Colonic mucosa (tissue), 4 donors: ENCODE results near the gene ADCY10. TPM values are rescaled to one million over a fixed set of nuclear protein-coding genes. Genes with fewer than 3 reads are reported as not detected.
"Not testable (repeated sequence)": the region's sequence is repeated elsewhere in the genome, so short reads cannot be mapped to it uniquely, and the experiment has no call there.

Source experiments
- DNase-seq: peaks from one replicate; pipeline ENCODE4 v3.0.0-alpha.2; 2020
- H3K27ac ChIP-seq: fragments of 200-600 bp; one replicate; pipeline ENCODE4 v1.8.0; 2021
- H3K27me3 ChIP-seq: fragments of 200-600 bp; one replicate; pipeline ENCODE4 v1.8.0; 2021
- H3K36me3 ChIP-seq: fragments of 200-600 bp; one replicate; pipeline ENCODE4 v1.8.0; 2021
- H3K4me1 ChIP-seq: fragments of 200-600 bp; one replicate; pipeline ENCODE4 v1.8.0; 2021; ENCODE audit warnings: mild to moderate bottlenecking
- H3K4me3 ChIP-seq: fragments of 200-600 bp; one replicate; pipeline ENCODE4 v1.8.0; 2021
- H3K9ac ChIP-seq, 2 donors: one replicate each; pipeline ENCODE4 v1.7.0; 2013; ENCODE audit warnings: control low read depth in 2 of 2, low read depth in 2 of 2, low read length in 2 of 2
- H3K9me3 ChIP-seq: fragments of 200-600 bp; one replicate; pipeline ENCODE4 v1.8.0; 2021
- intact Hi-C: fragments of 100-400 bp; cut with DNase I; formaldehyde crosslinking; loops from one replicate; pipeline ENCODE4 v1.14.1; 2022
- total RNA-seq, 2 donors: library from RNA; stranded (reverse); fragmentation: NEBNext Ultra II Directional in 1 of 2; extraction: Animal tissue kit (Norgen Biotek cat#: 25700) in 1 of 2; gene quantifications; one replicate each; pipeline ENCODE4 v1.2.1, GENCODE V29; 2021
- TF ChIP-seq, protein P1 (sequence below): fragments of 200-600 bp; IDR thresholded peaks from one replicate; pipeline ENCODE4 v1.8.0; 2022; ENCODE audit warnings: antibody characterized with exemption, mild to moderate bottlenecking
- donor health status: healthy.
- donor health status: DM: no; HTN: no; CAD: no.
- donor health status: DM: no; HTN: no; CAD: no.

ADCY10 gene
- total RNA-seq, 2 donors from 2014 or later: 0.64 to 1.6 TPM

- intact Hi-C loops: loop anchor here (10.0 kb wide), 1 partner anchor 219 kb away; no protein-coding TSS in a partner anchor
- H3K27me3 ChIP-seq: no peaks in the 10 kb centered on the region
Observed at GRCh38 chr1:167933788-167934187, 19.9 kb upstream of the ADCY10 start.

GRCh38 chr1:167929725-167930124 lies 15.8 kb upstream of the ADCY10 start:
- intact Hi-C loops: loop anchor here (10.0 kb wide), 1 partner anchor 215 kb away; no protein-coding TSS in a partner anchor
- Histone ChIP-seq H3K9me3 (no peaks in the 10 kb centered on the region), H3K9ac (no peak overlapping the region), H3K27ac (peak overlapping the region; percentile 68), H3K27me3 (no peaks in the 10 kb centered on the region), H3K36me3 (no peaks in the 10 kb centered on the region), H3K4me3 (no peak overlapping the region), H3K4me1 (no peaks in the 10 kb centered on the region)
- TF ChIP-seq, protein P1, sequence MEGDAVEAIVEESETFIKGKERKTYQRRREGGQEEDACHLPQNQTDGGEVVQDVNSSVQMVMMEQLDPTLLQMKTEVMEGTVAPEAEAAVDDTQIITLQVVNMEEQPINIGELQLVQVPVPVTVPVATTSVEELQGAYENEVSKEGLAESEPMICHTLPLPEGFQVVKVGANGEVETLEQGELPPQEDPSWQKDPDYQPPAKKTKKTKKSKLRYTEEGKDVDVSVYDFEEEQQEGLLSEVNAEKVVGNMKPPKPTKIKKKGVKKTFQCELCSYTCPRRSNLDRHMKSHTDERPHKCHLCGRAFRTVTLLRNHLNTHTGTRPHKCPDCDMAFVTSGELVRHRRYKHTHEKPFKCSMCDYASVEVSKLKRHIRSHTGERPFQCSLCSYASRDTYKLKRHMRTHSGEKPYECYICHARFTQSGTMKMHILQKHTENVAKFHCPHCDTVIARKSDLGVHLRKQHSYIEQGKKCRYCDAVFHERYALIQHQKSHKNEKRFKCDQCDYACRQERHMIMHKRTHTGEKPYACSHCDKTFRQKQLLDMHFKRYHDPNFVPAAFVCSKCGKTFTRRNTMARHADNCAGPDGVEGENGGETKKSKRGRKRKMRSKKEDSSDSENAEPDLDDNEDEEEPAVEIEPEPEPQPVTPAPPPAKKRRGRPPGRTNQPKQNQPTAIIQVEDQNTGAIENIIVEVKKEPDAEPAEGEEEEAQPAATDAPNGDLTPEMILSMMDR: no peak
- no peak for DNase-seq

More at GRCh38 chr1:167933788-167934187, 19.9 kb upstream of the ADCY10 start:
- no peaks in the 10 kb centered on the region for H3K36me3 ChIP-seq
- H3K9me3 ChIP-seq: no peaks in the 10 kb centered on the region
- no peaks in the 10 kb centered on the region for H3K4me1 ChIP-seq
- H3K27ac ChIP-seq: peak overlapping the region; percentile 98
- DNase-seq: no peak
- H3K9ac ChIP-seq: peak overlapping the region in 1 of 2 donors; percentile 93
- TF ChIP-seq, protein P1: no peak
- H3K4me3 ChIP-seq: peak overlapping the region; percentile 86

GRCh38 chr1:167928919-167929318 lies 15.0 kb upstream of the ADCY10 start:
- intact Hi-C loops, H3K9me3 ChIP-seq, H3K9ac ChIP-seq, H3K4me1 ChIP-seq, H3K27me3 ChIP-seq, H3K4me3 ChIP-seq, H3K36me3 ChIP-seq: not testable (repeated sequence)
- peak; percentile 56 for DNase-seq
- H3K27ac ChIP-seq: peak overlapping the region; percentile 68

GRCh38 chr1:167928457-167928852 lies 14.5 kb upstream of the ADCY10 start:
- Histone ChIP-seq H3K9ac (peak overlapping the region in 1 of 2 donors; percentile 34), H3K4me3 (no peak overlapping the region), H3K4me1 (no peaks in the 10 kb centered on the region), H3K27ac (peak overlapping the region; percentile 68), H3K9me3 (no peaks in the 10 kb centered on the region), H3K27me3 (no peaks in the 10 kb centered on the region), H3K36me3 (no peaks in the 10 kb centered on the region)
- intact Hi-C loops: no loop called here
- TF ChIP-seq, protein P1: no peak
- DNase-seq: no peak

DNA sequence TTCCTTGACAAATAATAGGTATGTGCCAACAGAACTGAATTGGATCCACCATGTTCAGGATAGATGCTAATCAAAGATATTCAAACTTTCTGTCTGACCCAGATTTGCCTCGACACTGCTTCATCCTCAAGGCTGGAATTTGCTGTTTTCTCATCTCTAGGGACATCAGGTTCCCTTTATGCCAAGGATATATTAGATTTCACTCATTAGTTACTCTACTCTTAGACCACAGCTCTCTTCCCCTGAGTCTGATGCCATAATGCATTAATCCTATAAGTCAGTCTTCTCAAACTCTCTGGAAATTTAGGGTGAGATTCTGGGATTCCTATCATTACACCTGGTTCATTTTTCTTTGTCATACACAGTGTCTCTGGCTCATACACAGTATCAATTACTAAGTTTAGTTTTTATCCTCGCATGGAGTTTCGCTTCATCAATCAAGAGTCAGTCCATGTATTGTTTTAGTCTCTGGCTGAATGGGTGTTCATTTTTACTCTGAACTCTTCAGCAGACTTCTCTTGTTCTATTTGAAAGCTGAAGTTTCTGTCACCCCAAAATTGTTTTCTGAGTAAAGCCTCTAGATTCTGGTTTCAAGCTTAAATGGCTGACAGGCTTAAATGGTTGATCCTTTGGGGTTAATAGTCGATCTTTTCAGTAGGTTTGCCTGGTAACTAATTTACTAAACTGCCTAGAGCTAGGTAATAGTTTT lies 13.3 kb upstream of the ADCY10 start:
- Histone ChIP-seq H3K9ac (peak overlapping the region in 1 of 2 donors; percentile 52), H3K4me3 (no peak overlapping the region), H3K9me3 (no peaks in the 10 kb centered on the region), H3K27me3 (no peaks in the 10 kb centered on the region), H3K36me3 (no peaks in the 10 kb centered on the region), H3K4me1 (no peaks in the 10 kb centered on the region), H3K27ac (peak overlapping the region; percentile 68)
- intact Hi-C loops: no loop called here
- TF ChIP-seq, protein P1: no peak
- no peak for DNase-seq

- no peaks in the 10 kb centered on the region for H3K27me3 ChIP-seq
- peak overlapping the region in 1 of 2 donors; percentile 52 for H3K9ac ChIP-seq
- no peaks in the 10 kb centered on the region for H3K9me3 ChIP-seq
- no peak overlapping the region for H3K4me3 ChIP-seq
- TF ChIP-seq, protein P1: no peak
- DNase-seq: peak; percentile 78
- H3K27ac ChIP-seq: peak overlapping the region; percentile 68
- intact Hi-C loops: no loop called here
- H3K36me3 ChIP-seq: no peaks in the 10 kb centered on the region
- H3K4me1 ChIP-seq: no peaks in the 10 kb centered on the region
Observed at GRCh38 chr1:167926486-167926997, 12.6 kb upstream of the ADCY10 start.
